GOT3 (cell line): Measurements from ENCODE around the gene PLPPR3.
"Not testable (repeated sequence)": the region's sequence is repeated elsewhere in the genome, so short reads cannot be mapped to it uniquely, and the experiment has no call there.

ENCODE experiments used
- DNase-seq: peaks from one replicate; lab custom pipeline; 2025; ENCODE audit warnings: mixed read lengths; lab: John Stamatoyannopoulos, UW

PLPPR3 gene

DNA sequence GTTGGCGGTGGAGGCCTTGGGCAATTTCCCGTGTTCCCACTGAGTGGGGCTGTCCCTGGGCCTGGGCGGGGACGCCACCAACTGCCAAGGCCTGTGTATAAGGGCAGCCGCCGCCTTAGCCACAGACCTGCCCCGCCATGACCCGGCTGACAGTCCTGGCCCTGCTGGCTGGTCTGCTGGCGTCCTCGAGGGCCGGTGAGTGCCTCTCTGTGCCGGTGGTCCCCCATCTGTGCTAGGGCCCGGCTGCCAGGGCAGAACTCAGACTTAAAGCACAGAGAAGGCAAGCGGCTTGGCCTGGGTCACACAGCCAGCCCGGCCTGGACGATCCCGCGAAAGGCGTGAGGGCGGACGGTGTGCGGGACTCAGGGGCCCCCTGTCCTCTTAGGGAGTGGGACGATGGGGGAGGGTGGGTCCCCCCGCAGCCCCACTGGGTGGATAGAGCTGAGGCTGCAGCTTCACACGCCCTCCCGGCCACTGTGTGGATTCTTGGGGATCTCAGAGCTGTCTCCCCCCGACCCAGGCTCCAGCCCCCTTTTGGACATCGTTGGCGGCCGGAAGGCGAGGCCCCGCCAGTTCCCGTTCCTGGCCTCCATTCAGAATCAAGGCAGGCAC, 6.1 kb upstream of the PLPPR3 start, which contains the start of gene AZU1:
AZU1 (plus strand) TSS at position 128 of the 612 bp plus-strand sequence; CDS start at position 138, 10 bp downstream.
- no peak for DNase-seq

DNA sequence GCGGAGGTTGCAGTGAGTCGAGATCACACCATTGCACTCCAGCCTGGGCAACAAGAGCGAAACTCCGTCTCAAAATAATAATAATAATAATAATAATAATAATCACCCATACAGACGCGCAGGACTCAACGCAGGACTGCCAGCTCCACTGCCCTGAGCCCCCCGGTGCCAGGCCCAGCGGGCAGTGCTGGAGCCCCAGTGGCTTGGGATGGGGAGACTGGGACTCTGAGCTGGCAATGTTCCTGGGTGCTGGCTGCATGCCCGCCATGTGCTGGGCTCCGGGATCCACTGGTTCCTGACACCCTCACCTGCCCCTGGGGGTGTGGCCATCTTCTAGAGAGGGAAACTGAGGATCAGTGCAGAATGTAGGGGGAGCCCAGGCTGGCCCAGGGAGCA, 5.6 kb upstream of the PLPPR3 start:
- no peak for DNase-seq

DNA sequence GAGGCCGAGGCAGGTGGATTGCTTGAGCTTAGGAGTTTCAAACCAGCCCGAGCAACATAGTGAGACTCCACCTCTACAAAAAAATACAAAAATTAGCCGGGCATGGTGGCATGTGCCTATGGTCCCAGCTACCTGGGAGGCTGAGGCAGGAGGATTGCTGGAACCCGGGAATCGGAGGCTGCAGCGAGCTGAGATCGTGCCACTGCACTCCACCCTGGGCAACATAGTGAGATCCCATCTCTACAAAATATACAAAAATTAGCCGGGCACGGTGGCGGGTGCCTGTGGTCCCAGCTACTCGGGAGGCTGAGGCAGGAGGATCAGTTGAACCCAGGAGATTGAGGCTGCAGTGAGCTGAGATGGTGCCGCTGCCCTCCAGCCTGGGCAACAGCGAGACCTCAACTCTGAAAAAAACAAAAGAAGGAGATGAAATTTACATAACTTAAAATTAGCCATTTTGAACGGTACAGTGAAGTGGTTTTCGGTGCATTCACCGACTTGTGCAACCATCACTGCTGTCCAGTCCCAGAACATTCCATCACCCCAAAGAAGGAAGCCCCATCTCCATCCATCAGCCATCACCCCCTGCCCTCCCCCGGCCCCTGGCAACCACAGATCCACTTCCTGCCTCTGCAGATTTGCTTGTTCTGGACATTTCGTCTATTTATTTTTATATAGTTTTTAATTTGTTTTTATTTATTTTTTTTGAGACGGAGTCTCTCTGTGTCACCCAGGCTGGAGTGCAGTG, 4.3 kb upstream of the PLPPR3 start:
- no peak for DNase-seq

DNA sequence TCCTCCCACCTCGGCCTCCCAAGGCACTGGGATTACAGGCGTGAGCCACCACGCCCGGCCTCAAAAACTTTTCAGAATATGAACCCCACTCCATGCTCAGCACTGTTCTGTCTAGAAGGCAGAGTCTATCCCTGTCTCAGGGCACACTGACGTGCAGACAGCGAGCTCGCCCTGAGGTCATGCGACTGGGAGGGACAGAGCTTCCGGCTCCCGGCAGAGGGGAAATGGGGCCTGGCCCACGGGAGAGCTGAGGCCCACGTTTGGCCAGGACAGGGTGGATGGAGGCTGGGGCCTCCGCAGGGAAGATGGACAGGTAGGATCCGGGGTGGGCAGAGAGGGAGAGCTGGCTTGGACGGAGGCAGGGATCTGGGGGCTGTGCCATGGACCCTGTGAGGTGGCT, 3.1 kb upstream of the PLPPR3 start:
- no peak for DNase-seq

DNA sequence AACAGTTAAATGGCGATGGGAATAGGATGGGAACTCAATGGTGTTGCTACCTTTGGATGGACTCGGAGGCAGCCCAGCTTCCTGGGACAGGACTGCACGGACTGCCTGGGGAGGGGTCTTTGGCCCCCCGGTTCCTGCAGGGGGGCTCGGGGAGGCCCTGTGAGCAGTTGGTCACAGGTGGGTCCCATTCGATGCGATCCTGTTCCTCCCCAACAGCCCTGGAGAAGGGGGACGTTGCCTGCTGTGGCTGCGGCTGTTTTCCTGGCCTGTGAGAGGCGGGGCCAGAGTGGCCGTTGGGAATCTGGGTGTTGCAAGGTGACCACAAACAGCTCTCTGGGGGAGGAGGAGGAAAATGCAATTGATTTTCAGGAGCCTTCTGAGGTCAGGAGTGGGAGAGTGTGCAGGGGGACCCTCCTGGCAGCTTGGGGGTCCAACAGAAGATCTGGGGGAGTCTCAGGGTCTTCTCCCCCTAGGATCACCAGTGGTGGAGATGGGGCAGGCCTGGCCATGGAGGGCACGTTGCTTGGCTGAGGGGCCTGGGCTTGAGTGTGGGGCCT, 1.9 kb upstream of the PLPPR3 start:
- DNase-seq, result no peak

DNA sequence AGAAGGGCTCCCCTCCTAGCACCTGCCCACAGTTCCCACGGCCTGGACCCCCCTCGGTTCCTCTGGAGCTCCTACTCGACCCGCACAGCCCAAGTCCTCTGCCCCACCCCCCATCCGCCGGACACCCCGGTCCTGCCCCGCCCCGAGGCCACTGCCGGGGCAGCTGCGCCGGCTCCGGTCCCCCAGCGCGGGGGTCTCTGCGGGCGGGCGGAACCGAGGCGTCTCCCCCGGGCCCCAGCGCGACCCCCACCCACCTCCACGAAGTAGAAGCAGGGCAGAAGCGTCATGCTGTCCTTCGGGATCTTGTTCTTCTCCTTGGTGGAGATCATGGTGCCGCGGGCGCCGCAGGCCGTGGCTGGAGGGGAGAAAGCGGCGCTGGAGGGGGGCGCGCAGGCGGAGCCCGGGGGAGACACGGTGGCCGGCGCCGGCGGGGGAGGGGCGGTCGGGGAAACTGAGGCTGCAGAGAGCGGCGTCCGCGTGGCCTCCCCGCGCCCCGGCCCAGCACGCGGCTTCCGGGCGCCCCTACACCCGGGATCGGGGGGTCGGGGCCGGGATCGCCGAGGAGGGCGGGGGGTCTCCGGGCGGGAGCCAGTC, 427 bp downstream of the PLPPR3 start:
- no peak for DNase-seq

DNA sequence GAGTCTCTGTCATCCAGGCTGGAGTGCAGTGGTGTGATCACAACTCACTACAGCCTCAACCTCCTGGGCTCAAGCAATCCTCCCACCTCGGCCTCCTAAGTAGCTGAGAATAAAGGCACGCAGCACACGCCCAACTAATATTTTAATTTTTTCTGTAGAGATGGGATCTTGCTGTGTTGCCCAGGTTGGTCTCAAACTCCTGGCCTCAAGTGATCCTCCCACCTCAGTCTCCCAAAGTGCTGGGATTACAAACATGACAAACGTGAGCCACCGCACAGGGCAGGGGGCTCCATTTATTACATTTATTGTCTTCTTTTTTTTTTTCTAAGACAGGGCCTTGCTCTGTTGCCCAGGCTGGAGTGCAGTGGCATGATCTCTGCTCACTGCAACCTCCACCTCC, 1.5 kb downstream of the PLPPR3 start:
- not testable (repeated sequence) for DNase-seq

DNA sequence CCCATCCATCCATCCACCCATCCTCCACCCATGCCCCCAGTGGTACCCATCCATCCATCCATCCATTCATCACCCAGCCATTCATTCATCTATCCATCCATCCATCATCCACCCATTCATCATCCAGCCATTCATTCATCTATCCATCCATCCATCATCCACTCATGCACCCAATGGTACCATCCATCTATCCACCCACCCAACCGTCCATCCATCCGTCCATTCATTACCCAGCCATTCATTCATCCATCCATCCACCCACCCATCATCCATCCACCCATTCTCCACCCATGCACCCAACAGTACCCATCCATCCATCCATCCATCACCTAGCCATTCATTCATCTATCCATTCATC, 5.3 kb downstream of the PLPPR3 start:
- DNase-seq, result no peak

DNA sequence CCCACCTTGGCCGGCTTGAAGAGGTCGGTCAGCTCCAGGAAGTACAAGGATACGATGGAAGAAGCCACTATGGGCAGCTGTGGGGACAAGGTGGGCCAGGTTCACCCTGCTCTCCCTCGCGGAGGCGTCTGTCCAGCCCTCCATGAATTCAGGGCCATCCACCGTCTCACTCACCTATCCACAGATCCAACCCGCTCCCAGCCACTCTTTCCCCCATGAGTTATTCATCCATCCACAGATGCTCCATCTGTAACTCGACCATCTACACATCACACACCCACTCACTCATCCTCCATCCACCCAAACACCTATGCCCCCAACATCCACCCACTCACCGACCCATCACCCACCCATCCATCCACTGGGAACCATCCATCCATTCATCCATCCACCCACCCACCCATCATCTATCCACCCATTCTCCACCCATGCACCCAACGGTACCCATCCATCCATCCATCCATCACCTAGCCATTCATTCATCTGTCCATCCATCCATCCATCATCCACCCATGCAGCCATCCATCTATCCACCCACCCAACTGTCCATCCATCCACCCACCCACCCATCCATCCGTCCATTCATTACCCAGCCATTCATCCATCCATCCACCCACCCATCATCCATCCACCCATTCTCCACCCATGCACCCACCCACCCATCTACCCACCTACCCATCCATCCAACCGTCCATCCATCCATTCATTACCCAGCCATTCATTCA, 5.8 kb downstream of the PLPPR3 start:
- no peak for DNase-seq

DNA sequence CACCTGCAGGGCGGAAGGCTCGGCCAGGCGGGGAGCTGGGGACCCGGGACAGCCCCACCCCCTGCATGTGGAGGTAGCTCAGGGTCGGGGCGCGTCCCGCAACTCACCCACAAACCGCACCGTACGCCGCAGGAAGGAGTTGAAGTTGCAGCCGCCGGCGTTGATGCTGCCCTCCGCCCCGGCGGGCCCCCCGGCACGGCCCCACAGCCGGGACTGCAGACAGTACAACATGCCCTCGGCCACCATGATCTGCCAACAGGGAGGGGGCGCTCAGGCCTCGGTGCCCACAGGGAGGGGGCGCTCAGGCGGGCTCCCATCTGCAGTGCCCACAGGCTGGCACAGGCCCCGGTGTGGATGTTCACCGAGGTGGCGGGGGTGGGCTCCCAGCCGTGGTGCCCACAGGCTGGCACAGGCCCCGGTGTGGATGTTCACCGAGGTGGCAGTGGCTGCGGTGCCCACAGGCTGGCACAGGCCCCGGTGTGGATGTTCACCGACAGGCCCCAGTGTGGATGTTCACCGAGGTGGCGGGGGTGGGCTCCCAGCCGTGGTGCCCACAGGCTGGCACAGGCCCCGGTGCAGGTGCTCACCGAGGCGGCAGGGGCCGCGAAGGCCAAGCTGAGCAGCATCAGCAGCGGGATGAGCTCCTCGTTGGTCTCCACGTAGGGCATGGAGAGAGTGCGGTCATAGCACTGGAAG, 6.5 kb downstream of the PLPPR3 start:
- DNase-seq, result no peak

DNA sequence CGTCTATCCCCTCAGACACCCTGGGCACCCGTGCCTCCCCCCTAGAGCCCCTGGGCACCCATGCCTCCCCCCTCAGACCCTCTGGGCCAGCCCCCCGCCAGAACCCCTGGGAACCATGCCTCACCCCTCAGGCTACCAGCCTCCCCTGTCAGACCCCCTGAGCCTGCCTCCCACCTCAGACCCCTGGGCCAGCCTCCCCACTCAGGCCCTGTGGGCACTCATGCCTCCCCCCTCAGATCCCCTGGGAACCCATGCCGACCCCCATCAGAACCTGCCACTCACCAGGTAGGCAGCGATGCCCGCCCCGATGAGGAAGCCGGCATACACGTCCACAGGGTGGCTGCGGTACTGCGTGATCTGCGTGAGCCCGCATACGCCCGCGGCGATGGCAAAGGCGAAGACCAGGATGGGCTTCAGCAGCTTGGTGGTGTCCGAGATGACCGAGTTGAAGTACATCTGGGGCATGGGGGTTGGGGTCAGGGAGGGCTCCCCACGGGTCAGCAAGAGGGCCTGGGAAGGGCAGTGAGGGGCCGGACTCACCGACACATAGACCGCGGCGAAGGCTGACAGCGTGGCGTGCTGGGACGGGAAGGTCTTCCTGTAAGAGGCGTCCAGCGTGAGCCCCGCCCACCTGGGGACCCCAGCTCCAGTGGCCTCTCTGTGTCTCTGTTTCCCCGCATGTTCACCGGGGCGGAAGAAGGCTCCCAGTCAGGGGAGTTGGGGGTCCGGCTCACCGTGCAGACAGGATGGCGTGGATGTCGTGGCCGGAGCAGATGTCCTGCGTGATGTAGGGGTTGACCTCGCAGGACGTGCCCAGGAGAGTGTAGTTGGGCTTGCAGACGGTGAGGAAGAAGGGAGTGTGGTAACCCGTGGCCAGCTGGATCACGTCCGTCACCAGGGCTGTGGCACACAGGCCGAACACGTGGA, 7.3 kb downstream of the PLPPR3 start:
- DNase-seq, result no peak

DNA sequence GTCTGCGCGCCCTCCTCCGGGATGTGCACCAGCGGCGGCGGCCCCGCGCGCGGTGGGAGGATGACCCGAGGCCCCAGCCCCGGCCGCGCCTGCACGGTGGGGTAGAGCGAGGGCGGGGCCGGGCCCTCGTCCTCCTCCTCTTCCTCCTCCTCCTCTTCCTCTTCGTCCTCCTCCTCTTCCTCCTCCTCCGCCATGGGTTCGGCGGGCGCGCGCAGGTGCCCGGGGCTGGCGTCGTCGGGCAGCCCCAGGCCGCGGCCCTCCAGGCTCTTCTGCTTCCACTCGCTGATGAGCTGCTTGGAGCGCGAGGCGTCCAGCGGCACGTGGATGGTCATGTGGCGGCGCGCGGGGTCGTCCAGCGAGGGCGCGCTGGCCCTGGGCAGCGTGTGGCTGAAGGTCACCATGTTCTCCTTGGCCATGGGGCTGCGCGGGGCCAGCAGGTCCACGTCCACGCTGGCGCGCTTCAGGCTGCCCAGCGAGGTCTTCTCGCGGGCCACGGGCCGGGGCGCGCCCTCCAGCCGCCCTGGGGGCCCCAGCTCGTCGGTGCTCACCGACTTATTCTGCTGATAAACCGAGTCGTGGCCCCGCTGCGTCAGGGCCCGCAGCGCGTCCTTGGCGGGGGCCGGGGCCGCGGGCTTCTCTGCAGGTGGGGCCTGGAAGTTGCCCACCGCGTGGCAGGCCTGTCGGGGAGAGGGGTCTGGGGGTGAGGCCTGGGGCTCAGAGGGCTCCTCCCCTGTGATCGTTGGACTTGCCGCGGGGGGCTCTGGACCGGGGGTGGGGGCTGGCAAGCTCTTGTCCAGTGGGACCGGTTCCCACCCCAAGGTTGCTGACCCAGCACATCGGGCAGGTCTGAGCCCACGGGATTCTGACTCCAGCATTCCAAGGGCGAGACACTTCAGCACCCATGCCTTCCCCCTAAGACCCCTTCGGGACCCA, 8.3 kb downstream of the PLPPR3 start:
- DNase-seq, result no peak

DNA sequence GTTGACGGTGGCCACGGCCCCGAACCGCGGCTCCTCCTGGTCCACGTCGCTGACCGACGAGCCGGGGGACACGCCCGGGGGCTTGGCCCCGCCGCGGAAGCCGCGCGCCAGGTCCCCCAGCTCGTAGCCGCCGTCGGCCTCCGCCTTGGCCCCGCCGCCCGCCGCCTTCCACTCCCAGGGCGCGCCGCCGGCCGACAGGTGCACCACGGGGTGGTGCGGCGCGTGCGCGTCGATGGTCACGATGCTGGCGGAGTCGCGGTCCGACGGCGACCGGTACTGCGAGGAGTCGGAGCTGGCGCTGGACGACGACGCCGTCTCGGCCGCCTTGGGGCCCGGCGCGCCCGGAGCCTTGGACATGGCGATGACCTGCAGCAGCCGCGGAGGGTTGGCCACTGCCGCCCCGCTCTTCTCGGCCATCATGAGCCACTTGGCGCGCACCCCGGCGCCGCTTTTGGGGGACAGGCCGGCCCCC, 9.0 kb downstream of the PLPPR3 start:
- DNase-seq, result no peak

DNA sequence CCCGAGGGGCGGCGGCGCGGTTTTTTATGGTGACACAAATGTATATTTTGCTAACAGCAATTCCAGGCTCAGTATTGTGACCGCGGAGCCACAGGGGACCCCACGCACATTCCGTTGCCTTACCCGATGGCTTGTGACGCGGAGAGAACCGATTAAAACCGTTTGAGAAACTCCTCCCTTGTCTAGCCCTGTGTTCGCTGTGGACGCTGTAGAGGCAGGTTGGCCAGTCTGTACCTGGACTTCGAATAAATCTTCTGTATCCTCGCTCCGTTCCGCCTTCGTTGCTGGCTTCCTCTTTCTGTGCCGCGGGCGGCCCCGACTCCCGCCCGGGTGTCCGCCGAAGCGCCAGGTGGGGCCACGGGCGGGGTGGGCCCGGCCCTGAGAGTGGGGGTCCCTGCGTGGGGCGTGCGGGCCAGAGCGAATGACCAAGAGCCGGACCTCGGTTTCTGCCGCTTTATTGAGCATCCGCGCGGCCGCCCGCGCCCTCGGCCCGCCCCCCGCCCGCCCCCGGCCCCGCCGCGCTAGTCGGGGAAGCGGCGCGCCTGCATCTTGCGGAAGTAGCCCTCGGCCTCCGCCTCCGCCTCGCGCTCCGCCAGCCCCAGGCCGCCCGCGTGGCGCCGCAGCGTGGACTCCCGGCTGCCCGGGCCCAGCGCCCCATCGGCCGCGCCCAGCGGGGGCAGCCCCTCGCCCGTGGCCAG, 9.6 kb downstream of the PLPPR3 start:
- no peak for DNase-seq

DNA sequence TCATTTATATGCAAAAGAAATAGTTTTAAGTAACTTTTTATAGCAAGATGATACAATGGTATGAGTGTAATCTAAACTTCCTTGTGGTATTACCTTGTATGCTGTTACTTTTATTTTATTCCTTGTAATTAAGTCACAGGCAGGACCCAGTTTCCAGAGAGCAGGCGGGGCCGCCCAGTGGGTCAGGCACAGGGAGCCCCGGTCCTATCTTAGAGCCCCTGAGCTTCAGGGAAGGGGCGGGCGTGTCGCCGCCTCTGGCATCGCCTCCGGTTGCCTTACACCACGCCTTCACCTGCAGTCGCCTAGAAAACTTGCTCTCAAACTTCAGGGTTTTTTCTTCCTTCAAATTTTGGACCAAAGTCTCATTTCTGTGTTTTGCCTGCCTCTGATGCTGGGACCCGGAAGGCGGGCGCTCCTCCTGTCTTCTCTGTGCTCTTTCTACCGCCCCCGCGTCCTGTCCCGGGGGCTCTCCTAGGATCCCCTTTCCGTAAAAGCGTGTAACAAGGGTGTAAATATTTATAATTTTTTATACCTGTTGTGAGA, 10.2 kb downstream of the PLPPR3 start:
- DNase-seq, result no peak

DNA sequence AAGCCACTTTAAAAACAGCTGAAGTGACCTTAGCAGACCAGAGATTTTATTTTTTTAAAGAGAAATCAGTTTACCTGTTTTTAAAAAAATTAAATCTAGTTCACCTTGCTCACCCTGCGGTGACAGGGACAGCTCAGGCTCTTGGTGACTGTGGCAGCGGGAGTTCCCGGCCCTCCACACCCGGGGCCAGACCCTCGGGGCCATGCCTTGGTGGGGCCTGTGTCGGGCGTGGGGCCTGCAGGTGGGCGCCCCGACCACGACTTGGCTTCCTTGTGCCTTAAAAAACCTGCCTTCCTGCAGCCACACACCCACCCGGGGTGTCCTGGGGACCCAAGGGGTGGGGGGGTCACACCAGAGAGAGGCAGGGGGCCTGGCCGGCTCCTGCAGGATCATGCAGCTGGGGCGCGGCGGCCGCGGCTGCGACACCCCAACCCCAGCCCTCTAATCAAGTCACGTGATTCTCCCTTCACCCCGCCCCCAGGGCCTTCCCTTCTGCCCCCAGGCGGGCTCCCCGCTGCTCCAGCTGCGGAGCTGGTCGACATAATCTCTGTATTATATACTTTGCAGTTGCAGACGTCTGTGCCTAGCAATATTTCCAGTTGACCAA, 10.8 kb downstream of the PLPPR3 start:
- no peak for DNase-seq

DNA sequence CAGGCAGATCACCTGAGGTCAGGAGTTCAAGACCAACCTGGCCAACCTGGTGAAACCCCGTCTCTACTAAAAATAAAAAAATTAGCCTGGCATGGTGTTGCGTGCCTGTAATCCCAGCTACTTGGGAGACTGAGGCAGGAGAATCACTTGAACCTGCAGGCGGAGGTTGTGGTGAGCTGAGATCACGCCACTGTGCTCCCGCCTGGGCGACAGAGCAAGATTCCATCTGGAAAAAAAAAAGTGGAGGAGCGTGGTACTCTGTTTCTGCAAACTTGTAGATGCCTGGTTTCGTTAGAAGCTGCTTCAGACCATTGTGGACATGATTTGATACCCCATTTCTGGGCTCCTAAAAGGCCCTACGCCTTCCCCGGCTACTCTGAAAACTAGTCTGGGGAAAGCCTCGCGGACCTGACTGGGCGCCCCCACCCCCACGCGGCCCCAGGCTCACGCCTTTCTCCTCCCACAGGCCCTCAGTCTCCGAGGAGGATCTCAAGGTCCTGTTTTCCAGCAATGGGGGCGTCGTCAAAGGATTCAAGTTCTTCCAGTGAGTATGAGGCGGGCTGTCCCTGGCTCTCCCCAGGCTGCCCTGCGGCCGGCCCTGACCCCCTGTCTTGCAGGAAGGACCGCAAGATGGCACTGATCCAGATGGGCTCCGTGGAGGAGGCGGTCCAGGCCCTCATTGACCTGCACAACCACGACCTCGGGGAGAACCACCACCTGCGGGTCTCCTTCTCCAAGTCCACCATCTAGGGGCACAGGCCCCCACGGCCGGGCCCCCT, 11.5 kb downstream of the PLPPR3 start:
- DNase-seq, result no peak
